ENCODE data around the gene STAC.
"Not testable (repeated sequence)": the region's sequence is repeated elsewhere in the genome, so short reads cannot be mapped to it uniquely, and the experiment has no call there.

STAC gene

GRCh38 chr3:36520241-36521006 lies 140.1 kb downstream of the STAC start:
- DNase-seq (ENCODE audit: low read depth): no peak

GRCh38 chr3:36521007-36521379 lies 140.7 kb downstream of the STAC start:
- no peak for DNase-seq (ENCODE audit: low read depth)

GRCh38 chr3:36524560-36524959 lies 144.3 kb downstream of the STAC start:
- DNase-seq (ENCODE audit: low read depth): no peak

GRCh38 chr3:36525115-36525801 lies 145.0 kb downstream of the STAC start:
- DNase-seq (ENCODE audit: low read depth): peak; percentile 31

- peak; percentile 54 for DNase-seq (ENCODE audit: low read depth)
These were observed 157.9 kb downstream of the STAC start for GRCh38 chr3:36538136-36538749.

GRCh38 chr3:36540888-36541518 lies 160.7 kb downstream of the STAC start:
- DNase-seq (ENCODE audit: low read depth): peak; percentile 12

GRCh38 chr3:36542186-36542585 lies 161.9 kb downstream of the STAC start:
- no peak for DNase-seq (ENCODE audit: low read depth)

GRCh38 chr3:36543276-36543997 lies 163.1 kb downstream of the STAC start:
- no peak for DNase-seq (ENCODE audit: low read depth)

GRCh38 chr3:36546226-36546625 lies 165.9 kb downstream of the STAC start:
- DNase-seq (ENCODE audit: low read depth): no peak

GRCh38 chr3:36548712-36549111 lies 168.4 kb downstream of the STAC start:
- DNase-seq (ENCODE audit: low read depth): no peak

GRCh38 chr3:36557021-36557707 lies 176.9 kb downstream of the STAC start:
- no peak for DNase-seq (ENCODE audit: low read depth)

- DNase-seq (ENCODE audit: low read depth): no peak
These were observed 177.6 kb downstream of the STAC start for GRCh38 chr3:36557708-36558421.

- DNase-seq (ENCODE audit: low read depth): no peak
These were observed 178.7 kb downstream of the STAC start for GRCh38 chr3:36558961-36559360.

GRCh38 chr3:36560685-36561084 lies 180.4 kb downstream of the STAC start:
- DNase-seq (ENCODE audit: low read depth): no peak

- no peak for DNase-seq (ENCODE audit: low read depth)
These were observed 181.3 kb downstream of the STAC start for GRCh38 chr3:36561601-36562000.

GRCh38 chr3:36562945-36563344 lies 182.6 kb downstream of the STAC start:
- DNase-seq (ENCODE audit: low read depth): no peak

GRCh38 chr3:36575241-36575640 lies 194.9 kb downstream of the STAC start:
- DNase-seq (ENCODE audit: low read depth): no peak

GRCh38 chr3:36578418-36578817 lies 198.1 kb downstream of the STAC start:
- not testable (repeated sequence) for DNase-seq (ENCODE audit: low read depth)

- no peak for DNase-seq (ENCODE audit: low read depth)
These were observed 199.4 kb downstream of the STAC start for GRCh38 chr3:36579746-36580145.

GRCh38 chr3:36580716-36581115 lies 200.4 kb downstream of the STAC start:
- DNase-seq (ENCODE audit: low read depth): no peak

- no peak for DNase-seq (ENCODE audit: low read depth)
These were observed 211.7 kb downstream of the STAC start for GRCh38 chr3:36591959-36592358.
